GM12878 (cell line): Measurements from ENCODE around the gene LTB4R. TPM values are rescaled to one million over a fixed set of nuclear protein-coding genes. Genes with fewer than 3 reads are reported as not detected.
A peak's percentile ranks its signal among the peaks of the same experiment; 100 is the strongest.

Experiments used
- CBX5 ChIP-seq: sonication (generic); IDR thresholded peaks from 2 replicates; pipeline ENCODE4 v1.6.1; 2016; ENCODE audit warnings: low read depth, moderate library complexity, mild to moderate bottlenecking, inconsistent platforms
- CHD4 ChIP-seq: fragments of 200-600 bp; sonication (generic); IDR thresholded peaks from 2 replicates; pipeline ENCODE4 v1.6.1; 2016; ENCODE audit warnings: mild to moderate bottlenecking
- EP300 ChIP-seq, 2 experiments: fragments of 150-350 bp in 1 of 2; IDR thresholded peaks; 2 replicates each; pipeline ENCODE4 v1.6.1; 2011 to 2012; ENCODE audit warnings: low read depth in 2 of 2, low read length in 2 of 2, borderline replicate concordance in 1 of 2, improper control_type of control experiment in 1 of 2, inconsistent platforms in 1 of 2; ENCODE audit not compliant: control insufficient read depth in 1 of 2
- GATAD2B ChIP-seq: fragments of 450-650 bp; conservative IDR thresholded peaks from 2 replicates; pipeline ENCODE4 v1.6.1; 2017; ENCODE audit warnings: low read depth, mild to moderate bottlenecking, moderate library complexity
- IKZF1 ChIP-seq: fragments of 450-650 bp; conservative IDR thresholded peaks from 2 replicates; pipeline ENCODE4 v1.6.1; 2017; ENCODE audit warnings: antibody characterized with exemption, mild to moderate bottlenecking
- MTA2 ChIP-seq: fragments of 450-650 bp; IDR thresholded peaks from 2 replicates; pipeline ENCODE4 v1.6.1; 2016; ENCODE audit warnings: low read depth, mild to moderate bottlenecking, moderate library complexity
- NR2F1 ChIP-seq: fragments of 450-650 bp; conservative IDR thresholded peaks from 2 replicates; pipeline ENCODE4 v1.6.1; 2017; ENCODE audit warnings: mild to moderate bottlenecking
- PAX8 ChIP-seq: fragments of 450-650 bp; IDR thresholded peaks from 2 replicates; pipeline ENCODE4 v1.6.1; 2017; ENCODE audit warnings: mild to moderate bottlenecking, moderate library complexity
- POLR2A ChIP-seq: IDR thresholded peaks from 2 replicates; pipeline ENCODE4 v1.6.1; 2011; ENCODE audit warnings: low read depth, mild to moderate bottlenecking, low read length
- POLR2AphosphoS2 ChIP-seq: IDR thresholded peaks from 2 replicates; pipeline ENCODE4 v1.6.1; 2011; ENCODE audit warnings: low read depth, mild to moderate bottlenecking, low read length, improper control_type of control experiment, moderate library complexity
- POLR2AphosphoS5 ChIP-seq: IDR thresholded peaks from 2 replicates; pipeline ENCODE4 v1.6.1; 2011; ENCODE audit warnings: mild to moderate bottlenecking, low read length, inconsistent platforms
- SP1 ChIP-seq: IDR thresholded peaks from one replicate; pipeline ENCODE4 v1.6.1; 2011; ENCODE audit warnings: low read depth, low read length
- ZNF207 ChIP-seq: fragments of 450-650 bp; IDR thresholded peaks from 2 replicates; pipeline ENCODE4 v1.6.1; 2014; ENCODE audit warnings: antibody characterized with exemption, mild to moderate bottlenecking, borderline replicate concordance
- ZNF384 ChIP-seq: IDR thresholded peaks from 2 replicates; pipeline ENCODE4 v1.6.1; 2012; ENCODE audit warnings: low read depth, mild to moderate bottlenecking, low read length, improper control_type of control experiment, borderline replicate concordance
- polyA plus RNA-seq, 11 experiments: library from polyadenylated mRNA; depleted of rRNA in 4 of 11; unstranded in 6 of 11; stranded (reverse) in 5 of 11; fragments of >200 nt; fragmentation: Nextera tagmentation in 4 of 11; fragmentation: Illumina TruSeq in 1 of 11; extraction: Ambion mirVana in 4 of 11; extraction: Trizol in 1 of 11; gene quantifications; 1 replicate in 1 of 11; 2 replicates in 10 of 11; pipeline versions ENCODE4 v1.2.1 to v1.2.3, GENCODE V29; 2011 to 2016; ENCODE audit warnings: inconsistent platforms in 2 of 11, missing spikeins in 2 of 11, low read depth in 1 of 11
- total RNA-seq, 4 experiments: library from RNA; depleted of rRNA in 3 of 4; stranded (reverse); fragments of >200 nt in 3 of 4; fragmentation: Illumina TruSeq in 1 of 4; extraction: Trizol in 1 of 4; gene quantifications; 2 replicates each; pipeline versions ENCODE4 v1.2.1 to v1.2.3, GENCODE V29; 2013 to 2021
- TF ChIP-seq, protein P1 (sequence below): fragments of 450-650 bp; IDR thresholded peaks from 2 replicates; pipeline ENCODE4 v1.6.1; 2017; ENCODE audit warnings: mild to moderate bottlenecking, moderate library complexity
- TF ChIP-seq, protein P2 (sequence below): fragments of 450-650 bp; IDR thresholded peaks from 2 replicates; pipeline ENCODE4 v1.6.1; 2016; ENCODE audit warnings: mild to moderate bottlenecking
- TF ChIP-seq, protein P3 (sequence below): fragments of 450-650 bp; IDR thresholded peaks from 2 replicates; pipeline ENCODE4 v1.6.1; 2017; ENCODE audit warnings: borderline replicate concordance
- TF ChIP-seq, protein P4 (sequence below): fragments of 450-650 bp; IDR thresholded peaks from 2 replicates; pipeline ENCODE4 v1.6.1; 2017; ENCODE audit warnings: mild to moderate bottlenecking

LTB4R gene
- total and polyA plus RNA-seq, 10 of the 15 experiments (the other 5 are each of a cell fraction or from before 2014, with no cell fraction given) = 1.2 to 14.0 (median 4.0) TPM

DNA sequence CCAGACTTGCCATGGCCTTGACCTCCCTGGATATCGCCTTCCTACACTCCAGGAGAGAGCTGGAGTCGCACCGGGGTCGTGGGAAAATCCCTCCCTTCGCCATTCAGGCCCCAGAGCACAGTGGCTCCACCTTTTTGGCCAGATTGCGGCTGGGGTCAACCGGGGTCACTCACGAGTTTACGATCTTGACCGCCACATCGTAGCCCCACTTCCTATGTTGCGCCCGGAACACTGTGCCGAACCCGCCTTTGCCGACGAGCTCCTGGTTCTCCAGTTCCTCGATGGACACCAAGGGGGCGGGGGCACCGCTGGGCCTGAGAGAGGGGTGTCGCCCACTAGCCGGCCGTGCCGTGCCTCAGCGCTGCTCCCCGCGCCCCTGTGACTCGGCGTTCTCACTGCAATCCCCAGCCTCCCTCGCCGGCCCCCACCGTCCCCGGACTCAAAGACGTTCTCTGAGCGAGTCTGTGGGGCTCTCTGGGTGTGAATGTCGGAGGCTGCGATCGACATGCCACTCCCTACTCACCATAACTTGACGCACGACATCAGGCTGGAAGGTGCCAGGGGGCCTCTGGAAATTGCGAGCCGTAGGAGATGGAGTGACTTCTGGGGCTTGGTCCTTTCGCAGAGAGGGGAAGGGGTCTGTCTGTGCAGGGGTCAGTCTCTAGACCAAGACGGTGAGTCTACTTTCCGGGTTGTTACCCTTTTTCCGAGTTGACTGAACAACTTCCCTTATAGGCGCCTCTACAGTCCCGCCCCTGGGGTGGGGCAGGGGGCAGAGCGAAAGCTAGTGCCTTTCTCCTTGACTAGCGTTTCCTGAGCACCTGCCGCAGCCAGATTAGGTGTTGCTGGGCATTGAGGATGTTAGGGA, 28.2 kb downstream of the LTB4R start, which contains the start of gene RIPK3 (continued):
- TF ChIP-seq, protein P1, sequence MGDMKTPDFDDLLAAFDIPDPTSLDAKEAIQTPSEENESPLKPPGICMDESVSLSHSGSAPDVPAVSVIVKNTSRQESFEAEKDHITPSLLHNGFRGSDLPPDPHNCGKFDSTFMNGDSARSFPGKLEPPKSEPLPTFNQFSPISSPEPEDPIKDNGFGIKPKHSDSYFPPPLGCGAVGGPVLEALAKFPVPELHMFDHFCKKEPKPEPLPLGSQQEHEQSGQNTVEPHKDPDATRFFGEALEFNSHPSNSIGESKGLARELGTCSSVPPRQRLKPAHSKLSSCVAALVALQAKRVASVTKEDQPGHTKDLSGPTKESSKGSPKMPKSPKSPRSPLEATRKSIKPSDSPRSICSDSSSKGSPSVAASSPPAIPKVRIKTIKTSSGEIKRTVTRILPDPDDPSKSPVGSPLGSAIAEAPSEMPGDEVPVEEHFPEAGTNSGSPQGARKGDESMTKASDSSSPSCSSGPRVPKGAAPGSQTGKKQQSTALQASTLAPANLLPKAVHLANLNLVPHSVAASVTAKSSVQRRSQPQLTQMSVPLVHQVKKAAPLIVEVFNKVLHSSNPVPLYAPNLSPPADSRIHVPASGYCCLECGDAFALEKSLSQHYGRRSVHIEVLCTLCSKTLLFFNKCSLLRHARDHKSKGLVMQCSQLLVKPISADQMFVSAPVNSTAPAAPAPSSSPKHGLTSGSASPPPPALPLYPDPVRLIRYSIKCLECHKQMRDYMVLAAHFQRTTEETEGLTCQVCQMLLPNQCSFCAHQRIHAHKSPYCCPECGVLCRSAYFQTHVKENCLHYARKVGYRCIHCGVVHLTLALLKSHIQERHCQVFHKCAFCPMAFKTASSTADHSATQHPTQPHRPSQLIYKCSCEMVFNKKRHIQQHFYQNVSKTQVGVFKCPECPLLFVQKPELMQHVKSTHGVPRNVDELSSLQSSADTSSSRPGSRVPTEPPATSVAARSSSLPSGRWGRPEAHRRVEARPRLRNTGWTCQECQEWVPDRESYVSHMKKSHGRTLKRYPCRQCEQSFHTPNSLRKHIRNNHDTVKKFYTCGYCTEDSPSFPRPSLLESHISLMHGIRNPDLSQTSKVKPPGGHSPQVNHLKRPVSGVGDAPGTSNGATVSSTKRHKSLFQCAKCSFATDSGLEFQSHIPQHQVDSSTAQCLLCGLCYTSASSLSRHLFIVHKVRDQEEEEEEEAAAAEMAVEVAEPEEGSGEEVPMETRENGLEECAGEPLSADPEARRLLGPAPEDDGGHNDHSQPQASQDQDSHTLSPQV = no peak
- no peak for TF ChIP-seq ZNF384
- no peak for TF ChIP-seq ZNF207
- TF ChIP-seq GATAD2B = 0 out of 2 replicates have a peak, but pooled peaks have one; percentile 20
- no peak for TF ChIP-seq PAX8
- TF ChIP-seq MTA2 = no peak
- TF ChIP-seq IKZF1 = 0 out of 2 replicates have a peak, but pooled peaks have one; percentile 7
- TF ChIP-seq POLR2AphosphoS2 = 0 out of 2 replicates have a peak, but pooled peaks have one; percentile 30
- TF ChIP-seq, protein P2, sequence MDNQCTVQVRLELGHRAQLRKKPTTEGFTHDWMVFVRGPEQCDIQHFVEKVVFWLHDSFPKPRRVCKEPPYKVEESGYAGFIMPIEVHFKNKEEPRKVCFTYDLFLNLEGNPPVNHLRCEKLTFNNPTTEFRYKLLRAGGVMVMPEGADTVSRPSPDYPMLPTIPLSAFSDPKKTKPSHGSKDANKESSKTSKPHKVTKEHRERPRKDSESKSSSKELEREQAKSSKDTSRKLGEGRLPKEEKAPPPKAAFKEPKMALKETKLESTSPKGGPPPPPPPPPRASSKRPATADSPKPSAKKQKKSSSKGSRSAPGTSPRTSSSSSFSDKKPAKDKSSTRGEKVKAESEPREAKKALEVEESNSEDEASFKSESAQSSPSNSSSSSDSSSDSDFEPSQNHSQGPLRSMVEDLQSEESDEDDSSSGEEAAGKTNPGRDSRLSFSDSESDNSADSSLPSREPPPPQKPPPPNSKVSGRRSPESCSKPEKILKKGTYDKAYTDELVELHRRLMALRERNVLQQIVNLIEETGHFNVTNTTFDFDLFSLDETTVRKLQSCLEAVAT = peak; percentile 79; the same call in 1 of the 2 replicates
- no peak for TF ChIP-seq CHD4
- TF ChIP-seq CBX5 = no peak
- no peak for TF ChIP-seq EP300 (IDR thresholded peaks at IDR 0.05; ENCODE audit: borderline replicate concordance in 1 of 2, control insufficient read depth in 1 of 2, low read depth in 2 of 2, low read length in 2 of 2)
- TF ChIP-seq POLR2AphosphoS5 = peak; percentile 52; the same call in 1 of the 2 replicates
- TF ChIP-seq POLR2A = peak; percentile 63
- peak; percentile 92 for TF ChIP-seq NR2F1
- TF ChIP-seq, protein P3, sequence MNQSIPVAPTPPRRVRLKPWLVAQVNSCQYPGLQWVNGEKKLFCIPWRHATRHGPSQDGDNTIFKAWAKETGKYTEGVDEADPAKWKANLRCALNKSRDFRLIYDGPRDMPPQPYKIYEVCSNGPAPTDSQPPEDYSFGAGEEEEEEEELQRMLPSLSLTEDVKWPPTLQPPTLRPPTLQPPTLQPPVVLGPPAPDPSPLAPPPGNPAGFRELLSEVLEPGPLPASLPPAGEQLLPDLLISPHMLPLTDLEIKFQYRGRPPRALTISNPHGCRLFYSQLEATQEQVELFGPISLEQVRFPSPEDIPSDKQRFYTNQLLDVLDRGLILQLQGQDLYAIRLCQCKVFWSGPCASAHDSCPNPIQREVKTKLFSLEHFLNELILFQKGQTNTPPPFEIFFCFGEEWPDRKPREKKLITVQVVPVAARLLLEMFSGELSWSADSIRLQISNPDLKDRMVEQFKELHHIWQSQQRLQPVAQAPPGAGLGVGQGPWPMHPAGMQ = no peak
- no peak for TF ChIP-seq SP1
- TF ChIP-seq, protein P4, sequence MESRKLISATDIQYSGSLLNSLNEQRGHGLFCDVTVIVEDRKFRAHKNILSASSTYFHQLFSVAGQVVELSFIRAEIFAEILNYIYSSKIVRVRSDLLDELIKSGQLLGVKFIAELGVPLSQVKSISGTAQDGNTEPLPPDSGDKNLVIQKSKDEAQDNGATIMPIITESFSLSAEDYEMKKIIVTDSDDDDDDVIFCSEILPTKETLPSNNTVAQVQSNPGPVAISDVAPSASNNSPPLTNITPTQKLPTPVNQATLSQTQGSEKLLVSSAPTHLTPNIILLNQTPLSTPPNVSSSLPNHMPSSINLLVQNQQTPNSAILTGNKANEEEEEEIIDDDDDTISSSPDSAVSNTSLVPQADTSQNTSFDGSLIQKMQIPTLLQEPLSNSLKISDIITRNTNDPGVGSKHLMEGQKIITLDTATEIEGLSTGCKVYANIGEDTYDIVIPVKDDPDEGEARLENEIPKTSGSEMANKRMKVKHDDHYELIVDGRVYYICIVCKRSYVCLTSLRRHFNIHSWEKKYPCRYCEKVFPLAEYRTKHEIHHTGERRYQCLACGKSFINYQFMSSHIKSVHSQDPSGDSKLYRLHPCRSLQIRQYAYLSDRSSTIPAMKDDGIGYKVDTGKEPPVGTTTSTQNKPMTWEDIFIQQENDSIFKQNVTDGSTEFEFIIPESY = no peak
